ENCODE results near the gene GPR89A.
"Not testable (repeated sequence)": the region's sequence is repeated elsewhere in the genome, so short reads cannot be mapped to it uniquely, and the experiment has no call there.

GRCh38 chr1:145607289-145607688 is 499 bp upstream of the GPR89A start:
- TF ChIP-seq ELF4 (IDR thresholded peaks at IDR 0.05); FOXM1 (IDR thresholded peaks at IDR 0.05; ENCODE audit: borderline replicate concordance); CTBP1 (IDR thresholded peaks at IDR 0.05; ENCODE audit: borderline replicate concordance); SP1 (IDR thresholded peaks at IDR 0.05); HDGF (IDR thresholded peaks at IDR 0.05; ENCODE audit: borderline replicate concordance); FOXK2 (IDR thresholded peaks at IDR 0.05); TARDBP (IDR thresholded peaks at IDR 0.05): not testable (repeated sequence)

All from HEK293T (cell line).